Measurements from ENCODE around the gene OSBPL3.
"Not testable (repeated sequence)": the region's sequence is repeated elsewhere in the genome, so short reads cannot be mapped to it uniquely, and the experiment has no call there.

OSBPL3 gene

GRCh38 chr7:24825931-24826661 lies 153.9 kb downstream of the OSBPL3 start:
- no peak for DNase-seq

DNA sequence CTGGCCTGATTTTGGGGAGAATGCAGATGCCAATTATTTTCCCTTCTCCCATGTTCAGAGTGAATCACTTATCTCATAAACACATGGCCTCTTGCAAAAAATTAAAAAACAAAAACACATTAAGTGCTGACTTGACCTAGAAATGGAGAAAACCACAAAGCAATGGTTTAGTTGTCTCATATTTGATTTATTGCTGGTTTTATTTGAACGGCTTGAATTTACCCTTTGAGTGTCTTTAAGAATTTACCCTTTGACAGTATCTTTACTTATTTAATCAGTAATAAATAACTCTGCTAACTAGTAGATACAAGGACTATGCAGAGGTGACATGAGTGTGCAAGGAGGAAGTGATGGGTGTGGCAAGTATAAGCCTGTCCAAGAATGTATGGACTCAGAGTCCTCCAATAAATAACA lies 154.6 kb downstream of the OSBPL3 start:
- no peak for DNase-seq

- DNase-seq, result no peak
Measured at GRCh38 chr7:24824896-24825295, 155.1 kb downstream of the OSBPL3 start.

- DNase-seq, result no peak
Measured at GRCh38 chr7:24824400-24824799, 155.6 kb downstream of the OSBPL3 start.

- no peak for DNase-seq
Measured at GRCh38 chr7:24821754-24822054, 158.3 kb downstream of the OSBPL3 start.

- DNase-seq, result no peak
Measured at GRCh38 chr7:24821045-24821753, 158.8 kb downstream of the OSBPL3 start.

DNA sequence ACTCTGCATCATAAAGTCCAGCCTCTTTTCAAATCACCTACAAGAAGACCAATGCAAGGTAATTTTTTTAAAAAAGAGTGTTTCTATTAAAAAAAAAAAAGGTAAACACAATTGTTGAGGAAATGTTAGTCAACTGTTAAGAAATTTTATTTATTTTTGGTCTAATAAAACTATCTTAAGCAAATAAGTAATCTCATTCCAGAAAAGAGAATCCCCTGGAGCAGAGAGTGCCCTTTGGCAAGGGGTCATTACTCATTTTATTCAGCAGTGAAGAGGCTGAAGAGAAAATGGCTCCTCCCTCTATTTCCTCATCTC lies 159.3 kb downstream of the OSBPL3 start:
- DNase-seq, result no peak

DNA sequence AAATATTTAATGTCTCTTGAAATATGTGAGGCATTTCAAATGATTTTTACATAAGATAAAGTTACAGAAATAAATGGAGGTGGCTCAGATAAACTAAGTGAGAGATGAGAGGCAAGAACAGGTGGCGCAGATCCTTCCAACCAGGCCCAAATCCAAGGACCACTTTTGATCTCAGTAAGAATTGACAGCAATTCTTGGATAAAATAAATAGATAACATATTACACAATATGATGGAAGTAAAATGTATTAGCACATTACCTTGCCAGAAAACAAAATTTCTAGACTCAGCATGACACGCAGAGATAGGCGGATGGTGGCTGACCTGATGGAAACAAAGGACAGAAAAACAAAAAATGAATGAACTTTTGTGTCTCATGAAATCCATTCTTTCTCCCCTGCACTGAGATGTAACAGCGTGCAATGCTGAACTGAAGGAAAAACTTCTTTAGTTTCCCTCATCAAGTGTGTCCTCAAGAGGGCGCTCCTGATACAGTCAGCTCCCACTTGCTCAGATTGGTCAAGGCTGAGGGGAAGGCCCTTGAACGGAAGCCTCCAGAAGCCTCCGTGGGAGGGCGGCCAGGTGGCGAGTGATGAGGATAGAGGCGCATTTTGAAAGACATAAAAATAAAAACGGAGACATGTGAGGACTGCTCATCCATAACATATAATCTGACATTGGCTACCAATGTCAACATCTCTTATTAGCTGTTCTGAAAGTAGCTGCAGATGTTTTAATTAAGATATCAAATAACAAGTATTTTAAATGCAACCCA lies 159.9 kb downstream of the OSBPL3 start:
- peak; percentile 64 to 76 for DNase-seq

DNA sequence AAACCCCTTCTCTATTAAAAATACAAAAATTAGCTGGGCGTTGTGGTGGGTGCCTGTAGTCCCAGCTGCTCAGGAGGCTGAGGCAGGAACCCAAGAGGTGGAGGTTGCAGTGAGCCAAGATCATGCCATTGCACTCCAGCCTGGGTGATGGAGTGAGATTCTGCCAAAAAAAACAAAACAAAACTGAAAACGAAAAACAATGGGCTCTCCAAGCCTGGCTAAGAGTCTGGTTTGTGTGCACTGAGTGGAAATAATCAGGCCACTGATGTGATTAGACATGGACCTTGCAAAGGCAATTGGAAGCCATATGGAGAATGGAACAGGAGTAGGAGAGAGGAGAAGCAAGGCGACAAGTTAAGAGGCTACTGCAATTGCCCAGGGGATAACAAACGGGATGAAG lies 162.6 kb downstream of the OSBPL3 start:
- DNase-seq, result no peak

DNA sequence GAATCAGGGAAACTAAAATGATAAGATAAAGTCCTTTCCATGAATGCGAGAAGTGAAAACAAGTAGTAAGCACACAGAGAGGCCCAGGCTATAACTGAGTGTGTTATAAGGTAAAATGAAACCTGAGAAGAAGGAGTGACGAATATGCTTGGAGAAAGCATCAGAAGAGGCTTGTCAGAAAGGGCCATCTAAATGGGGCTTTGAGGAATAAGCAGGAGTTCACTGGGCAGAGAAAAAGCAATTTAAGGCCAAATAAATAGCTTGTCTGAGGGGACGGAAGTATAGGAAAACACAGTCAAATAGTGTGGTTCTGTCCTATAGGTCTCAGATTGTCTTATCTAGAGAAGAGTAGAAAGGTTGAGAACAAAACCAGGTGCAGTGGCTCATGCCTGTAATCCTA lies 163.1 kb downstream of the OSBPL3 start:
- DNase-seq, result no peak

DNA sequence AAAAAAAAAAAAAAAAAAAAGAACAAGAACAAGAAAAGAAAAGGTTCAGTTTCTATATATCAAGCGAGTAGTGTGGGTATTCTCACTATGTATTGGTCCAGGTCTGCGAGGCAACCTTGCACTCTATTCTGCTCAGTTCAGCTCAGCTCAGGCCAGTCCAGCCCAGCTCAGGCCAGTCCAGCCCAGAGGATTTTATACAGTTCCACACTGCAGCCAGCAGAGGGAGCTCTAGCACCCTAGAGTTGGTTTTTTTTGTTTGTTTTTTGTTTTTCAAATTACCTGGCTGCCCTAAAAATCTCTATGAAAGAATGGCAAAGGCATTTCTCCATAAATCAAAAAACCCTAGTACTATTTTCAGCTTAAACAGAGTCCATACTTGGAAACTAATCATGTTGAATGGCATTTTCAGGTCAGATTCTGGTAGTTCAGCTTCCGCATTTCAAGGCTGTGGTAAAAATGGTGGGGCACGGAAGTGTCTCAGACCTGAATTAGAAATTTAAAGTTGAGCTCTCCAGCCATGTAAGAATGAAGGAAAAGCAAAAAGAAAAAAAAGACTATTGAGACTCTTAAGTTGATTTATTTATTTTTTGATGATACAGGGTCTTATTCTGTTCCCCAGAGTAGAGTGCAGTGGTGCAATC lies 167.6 kb downstream of the OSBPL3 start:
- DNase-seq, result peak; percentile 31 to 47

GRCh38 chr7:24808518-24808917 lies 171.5 kb downstream of the OSBPL3 start:
- no peak for DNase-seq

DNA sequence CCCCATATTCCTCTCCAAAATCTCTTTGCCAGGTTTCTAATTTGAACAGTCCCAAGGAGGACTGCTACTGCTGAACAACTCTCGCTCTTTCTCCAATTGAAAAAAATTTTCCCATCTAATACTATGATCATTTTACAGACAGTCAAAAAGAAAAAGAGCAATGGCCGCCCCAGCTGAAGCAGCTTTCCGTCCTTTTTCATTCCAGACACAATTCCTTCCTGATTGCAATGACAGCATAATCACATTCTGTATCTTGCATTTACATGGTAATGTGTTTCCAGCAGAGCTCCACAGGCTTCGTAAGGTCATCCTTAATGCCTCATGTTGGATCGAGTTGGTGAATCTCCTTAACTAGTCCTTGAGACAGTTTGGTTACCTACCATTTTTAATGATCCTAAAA lies 177.7 kb downstream of the OSBPL3 start:
- no peak for DNase-seq

DNA sequence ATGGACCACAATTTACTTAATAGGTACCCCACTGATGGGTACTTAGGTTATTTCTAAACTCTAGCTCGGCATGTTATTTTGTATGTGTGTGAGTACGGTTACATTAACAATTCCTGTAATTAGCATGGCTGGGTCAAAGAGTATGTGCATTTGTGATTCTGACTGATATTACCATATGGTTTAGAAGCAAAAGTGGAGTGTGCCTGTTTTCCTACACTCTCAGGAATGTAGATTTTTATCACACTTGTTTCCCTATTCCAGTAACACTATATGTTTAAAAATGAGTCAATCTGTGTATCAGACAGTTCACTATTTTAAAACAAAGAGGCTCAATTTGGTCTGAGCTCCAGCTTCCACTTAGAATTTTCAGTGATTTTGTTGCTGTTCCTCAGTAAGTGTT lies 178.1 kb downstream of the OSBPL3 start:
- no peak for DNase-seq

DNA sequence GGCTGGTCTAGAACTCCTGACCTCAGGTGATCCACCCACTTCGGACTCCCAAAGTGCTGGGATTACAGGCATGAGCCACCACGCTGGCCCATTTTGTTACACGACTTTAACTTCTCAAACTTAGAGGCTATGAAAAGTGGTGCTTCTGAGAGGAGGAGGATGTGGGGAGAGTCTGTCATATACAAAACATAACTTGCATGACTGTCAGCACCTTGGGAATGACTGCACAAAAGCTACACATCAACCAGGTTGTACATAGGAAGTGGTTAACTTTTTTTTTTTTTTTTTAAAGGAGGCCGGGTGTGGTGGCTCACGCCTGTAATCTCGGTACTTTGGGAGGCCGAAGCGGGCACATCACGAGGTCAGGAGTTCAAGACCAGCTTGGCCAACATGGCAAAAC lies 179.3 kb downstream of the OSBPL3 start:
- no peak for DNase-seq

- no peak for DNase-seq
Measured at GRCh38 chr7:24800073-24800472, 179.9 kb downstream of the OSBPL3 start.

GRCh38 chr7:24799506-24799905 lies 180.5 kb downstream of the OSBPL3 start:
- no peak for DNase-seq

DNA sequence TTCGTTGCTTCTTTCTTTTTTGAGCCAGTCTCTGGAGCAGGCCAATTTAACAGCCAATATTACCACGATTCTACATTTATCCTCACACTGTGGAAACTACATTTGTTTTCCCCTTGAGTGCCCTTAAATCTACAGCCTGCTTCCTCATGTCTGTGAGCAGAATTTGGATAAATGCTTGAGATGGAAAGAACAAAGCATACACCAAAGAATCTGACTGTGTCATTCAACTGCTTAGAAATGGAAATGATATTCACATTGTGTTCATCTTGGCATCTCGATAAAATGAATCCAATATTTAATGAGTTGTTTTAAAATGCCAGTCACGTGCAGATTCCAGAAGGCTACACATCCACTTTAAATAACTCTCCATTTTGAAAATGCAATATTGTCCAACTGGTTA lies 181.7 kb downstream of the OSBPL3 start:
- DNase-seq, result no peak

DNA sequence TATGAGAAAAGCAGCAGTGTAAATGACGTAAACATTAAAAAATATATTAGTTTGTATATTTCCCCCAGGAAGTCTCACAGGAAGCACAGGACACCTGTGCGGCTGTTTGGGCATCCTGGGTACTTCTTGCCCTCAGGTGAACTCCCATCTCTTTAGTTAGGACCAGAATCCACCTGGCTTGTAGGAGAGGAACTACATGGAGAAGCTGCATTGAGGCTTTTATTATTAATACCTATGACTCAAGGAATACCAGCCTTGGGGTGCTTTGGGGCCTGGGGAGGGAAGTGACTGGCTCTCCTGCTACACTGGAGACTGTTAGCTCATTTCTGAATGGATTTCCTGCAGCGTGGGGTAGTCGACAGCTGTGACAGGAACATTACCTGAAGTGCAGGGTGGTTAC lies 182.7 kb downstream of the OSBPL3 start:
- DNase-seq, result no peak

DNA sequence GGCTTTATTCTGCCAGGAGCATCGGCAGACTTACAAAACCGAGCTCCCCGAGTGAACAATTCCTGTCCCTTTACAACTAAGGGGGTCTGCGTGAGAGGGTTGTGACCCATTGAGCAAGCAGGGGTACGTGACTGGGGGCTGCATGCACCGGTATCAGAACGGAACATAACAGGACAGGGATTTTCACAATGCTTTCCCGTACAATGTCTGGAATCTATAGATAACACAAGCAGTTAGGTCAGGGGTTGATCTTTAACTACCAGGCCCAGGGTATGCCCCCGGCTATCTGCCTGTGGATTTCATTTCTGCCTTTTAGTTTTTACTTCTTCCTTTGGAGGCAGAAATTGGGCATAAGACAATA lies 184.6 kb downstream of the OSBPL3 start:
- DNase-seq, result no peak

DNA sequence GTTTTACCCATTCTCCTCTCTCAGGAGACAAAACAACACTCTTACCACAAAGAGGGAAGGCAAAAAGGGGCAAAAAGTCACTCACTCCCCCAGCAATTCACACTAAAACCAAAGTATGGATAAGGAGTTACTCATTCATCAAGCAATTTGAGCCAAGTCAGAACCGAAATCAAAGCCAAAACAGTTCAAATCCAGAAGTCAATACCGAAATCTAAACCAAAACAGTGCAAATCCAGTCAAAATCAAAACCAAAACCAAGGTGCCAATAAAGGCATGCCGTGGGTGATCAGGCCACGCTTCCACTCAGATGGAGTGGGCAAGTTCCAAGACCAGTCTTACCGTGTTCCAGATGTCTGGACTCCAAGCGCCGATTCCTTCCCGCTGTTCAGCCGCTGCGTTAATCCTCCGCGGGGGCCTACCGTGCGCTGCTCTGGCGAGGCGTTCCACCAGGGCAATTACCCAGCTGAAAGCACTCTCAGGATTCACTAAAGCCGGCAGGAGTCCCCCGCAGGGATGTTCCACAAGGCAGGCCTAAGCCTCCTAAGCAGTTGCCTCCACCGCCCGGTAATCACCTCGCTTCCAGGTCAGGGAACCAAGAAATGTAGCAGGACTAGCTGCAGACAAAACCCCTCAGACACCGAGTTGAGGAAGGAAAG lies 185.1 kb downstream of the OSBPL3 start:
- DNase-seq, result not testable (repeated sequence)

- DNase-seq, result no peak
Measured at GRCh38 chr7:24793982-24794648, 185.9 kb downstream of the OSBPL3 start.

All from NCI-H1930 (cell line).